Lung (tissue), 12 donors: ENCODE measurements around the gene MFSD2B. TPM values are rescaled to one million over a fixed set of nuclear protein-coding genes. Genes with fewer than 3 reads are reported as not detected.

Source experiments
- ATAC-seq: fragments of 200-7000 bp; cut with Tn5 transposase; one replicate; pipeline ENCODE4 v1.9.1; 2020; ENCODE audit warnings: moderate number of reproducible peaks; ENCODE audit not compliant: insufficient read depth, low FRiP score
- DNase-seq, 3 donors: peaks; one replicate each; pipeline ENCODE4 v3.0.0-alpha.2; 2013 to 2017
- H3K27ac ChIP-seq, 2 donors: one replicate each; pipeline ENCODE4 v1.5.1; 2013; ENCODE audit warnings: mild to moderate bottlenecking in 2 of 2, moderate library complexity in 2 of 2, control low read depth in 1 of 2, inconsistent platforms in 1 of 2, low read depth in 1 of 2, low read length in 1 of 2
- H3K27me3 ChIP-seq, 3 donors: one replicate each; pipeline ENCODE4 v1.5.1; 2013; ENCODE audit warnings: low read length in 2 of 3; ENCODE audit not compliant: control insufficient read depth in 3 of 3, insufficient read depth in 3 of 3
- H3K36me3 ChIP-seq, 4 donors: one replicate each; pipeline ENCODE4 v1.5.1; 2013; ENCODE audit warnings: low read length in 4 of 4, mild to moderate bottlenecking in 1 of 4, moderate library complexity in 1 of 4; ENCODE audit not compliant: control insufficient read depth in 4 of 4, insufficient read depth in 4 of 4
- H3K4me1 ChIP-seq, 5 donors: one replicate each; pipeline ENCODE4 v1.5.1; 2013; ENCODE audit warnings: low read length in 5 of 5, mild to moderate bottlenecking in 2 of 5, moderate library complexity in 1 of 5; ENCODE audit not compliant: control insufficient read depth in 5 of 5, insufficient read depth in 5 of 5
- H3K4me3 ChIP-seq: one replicate; pipeline ENCODE4 v1.5.1; 2013; ENCODE audit warnings: mild to moderate bottlenecking, control low read depth, moderate library complexity
- H3K9ac ChIP-seq, 2 donors: one replicate each; pipeline ENCODE4 v1.5.1; 2013; ENCODE audit warnings: low read length in 2 of 2, control low read depth in 1 of 2; ENCODE audit not compliant: insufficient read depth in 1 of 2
- H3K9me3 ChIP-seq, 4 donors: one replicate each; pipeline ENCODE4 v1.5.1; 2013; ENCODE audit warnings: low read length in 3 of 4, mild to moderate bottlenecking in 1 of 4, moderate library complexity in 1 of 4; ENCODE audit not compliant: control insufficient read depth in 4 of 4, insufficient read depth in 3 of 4
- CTCF ChIP-seq: IDR thresholded peaks from 2 replicates; pipeline ENCODE4 v1.5.1; 2012; ENCODE audit warnings: mild to moderate bottlenecking; ENCODE audit errors: control extremely low read depth, extremely low read depth
- WGBS, 2 donors: extraction: QIAGEN DNeasy Blood & Tissue Kit; methylation state at CpG; one replicate each; pipeline ENCODE4 v1.1.7; 2013; 5-methylcytosine and 5-hydroxymethylcytosine counted together
- polyA plus RNA-seq, 2 donors: library from polyadenylated mRNA; stranded (reverse); fragments of 200-250 nt; gene quantifications; one replicate each; pipeline ENCODE4 v1.2.1, GENCODE V29; 2013
- total RNA-seq, 2 donors: library from RNA; depleted of rRNA in 1 of 2; stranded (reverse); fragments of >200 nt in 1 of 2; gene quantifications; one replicate each; pipeline ENCODE4 v1.2.1, GENCODE V29; 2014 to 2021
- donor health status: control.
- donor health status: control.
- donor health status: Bipolar disorder and iron deficiency.
- donor health status: healthy.
- donor health status: DM: yes; HTN: yes; CAD: no.

The MFSD2B gene
- total and polyA plus RNA-seq, 4 donors, result 0.18 to 2.3 (median 0.74) TPM

GRCh38 chr2:24047703-24048033, 37.8 kb downstream of the MFSD2B start:
- Histone ChIP-seq H3K27ac (peak overlapping the region in 1 of 2 donors; percentile 41), H3K9me3 (no peaks in the 10 kb centered on the region), H3K9ac (no peak overlapping the region), H3K4me3 (no peak overlapping the region), H3K36me3 (no peaks in the 10 kb centered on the region), H3K27me3 (no peaks in the 10 kb centered on the region), H3K4me1 (peaks cover 0 to 22% (median 4%) of the 10 kb centered on the region in 5 donors)
- DNase-seq, result no peak
- ATAC-seq, result no peak
- WGBS, 2 donors, result 40 to 43% methylated on average over 8 of the region's 8 CpGs
- no peak for TF ChIP-seq CTCF

GRCh38 chr2:24048769-24049484, 39.0 kb downstream of the MFSD2B start:
- Histone ChIP-seq H3K4me1 (peaks cover 0 to 22% (median 2%) of the 10 kb centered on the region in 5 donors), H3K4me3 (peak overlapping the region; percentile 73), H3K9me3 (no peaks in the 10 kb centered on the region), H3K9ac (no peak overlapping the region), H3K36me3 (no peaks in the 10 kb centered on the region), H3K27ac (no peak overlapping the region), H3K27me3 (no peaks in the 10 kb centered on the region)
- no peak for TF ChIP-seq CTCF
- ATAC-seq, result no peak
- 22 to 25% methylated on average over 23 of the region's 23 CpGs for WGBS, 2 donors
- DNase-seq, result peak in 1 of 3 donors; percentile 5

- 1% methylated on average over 41 to 52 of the region's 52 CpGs for WGBS, 2 donors
- Histone ChIP-seq H3K9me3 (no peaks in the 10 kb centered on the region), H3K4me1 (peaks cover 0 to 22% (median 2%) of the 10 kb centered on the region in 5 donors), H3K4me3 (peak within 1 kb of the TSS; percentile 73), H3K9ac (no peak within 1 kb of the TSS), H3K27ac (peak within 1 kb of the TSS in 1 of 2 donors; percentile 54), H3K27me3 (no peaks in the 10 kb centered on the region), H3K36me3 (no peaks in the 10 kb centered on the region)
- TF ChIP-seq CTCF, result no peak
- peak; percentile 47 to 66 (median 63) for DNase-seq
- peak; percentile 50 for ATAC-seq
Observed at GRCh38 chr2:24049485-24050021, 39.7 kb downstream of the MFSD2B start, which contains the start of gene FKBP1B. Gene FKBP1B (plus strand): TSS chr2:24049741. CDS start chr2:24049850, 109 bp downstream.
